ENCODE data around the gene ARID1A.

DNA sequence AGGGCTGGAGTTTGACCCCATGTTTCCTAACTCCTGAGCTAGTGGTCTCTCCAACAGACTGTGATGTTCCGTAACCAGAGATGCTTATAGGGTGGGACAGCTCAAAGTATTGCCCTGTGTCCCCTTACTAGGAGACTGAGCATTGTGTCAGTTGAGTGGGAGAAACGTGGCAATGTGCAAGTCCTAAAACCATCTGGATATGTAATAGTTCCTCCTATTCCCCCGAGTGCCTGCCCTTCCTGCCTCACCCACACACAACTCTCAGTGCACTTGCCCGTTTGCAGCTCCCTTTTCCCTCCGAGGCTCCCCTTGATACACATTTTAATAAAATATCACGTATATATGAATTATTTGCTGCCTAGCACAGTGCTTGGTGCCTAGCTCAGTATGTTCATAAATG, 95.3 kb downstream of the ARID1A start:
- TF ChIP-seq, protein P1, sequence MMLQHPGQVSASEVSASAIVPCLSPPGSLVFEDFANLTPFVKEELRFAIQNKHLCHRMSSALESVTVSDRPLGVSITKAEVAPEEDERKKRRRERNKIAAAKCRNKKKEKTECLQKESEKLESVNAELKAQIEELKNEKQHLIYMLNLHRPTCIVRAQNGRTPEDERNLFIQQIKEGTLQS (IDR thresholded peaks at IDR 0.05; ENCODE audit: insufficient read depth, low read depth, low read length) = no peak
- no peak for TF ChIP-seq YY1 (IDR thresholded peaks at IDR 0.05; ENCODE audit: low read depth, low read length)
- TF ChIP-seq EP300 (IDR thresholded peaks at IDR 0.05; ENCODE audit: borderline replicate concordance in 1 of 2, low read depth in 2 of 2, low read length in 2 of 2) = no peak
- no peak for TF ChIP-seq TCF12 (IDR thresholded peaks at IDR 0.05; ENCODE audit: low read depth, low read length)
- TF ChIP-seq RBBP5 (IDR thresholded peaks at IDR 0.05; ENCODE audit: borderline replicate concordance, low read depth, low read length) = no peak
- TF ChIP-seq SIN3A (conservative IDR thresholded peaks at IDR 0.05 in 1 of 2, IDR thresholded peaks at IDR 0.05 in 1 of 2; ENCODE audit: low read depth in 1 of 2, low read length in 2 of 2) = no peak

All from H1 (cell line).